GM19372 (cell line): ENCODE results near the gene C16orf92.

Experiments used
- ATAC-seq: cut with Tn5 transposase; IDR thresholded peaks from one replicate; pipeline ENCODE4 v1.9.1; 2021; ENCODE audit warnings: mild to moderate bottlenecking, low read depth, moderate library complexity; ENCODE audit not compliant: unreplicated experiment

C16orf92 gene

DNA sequence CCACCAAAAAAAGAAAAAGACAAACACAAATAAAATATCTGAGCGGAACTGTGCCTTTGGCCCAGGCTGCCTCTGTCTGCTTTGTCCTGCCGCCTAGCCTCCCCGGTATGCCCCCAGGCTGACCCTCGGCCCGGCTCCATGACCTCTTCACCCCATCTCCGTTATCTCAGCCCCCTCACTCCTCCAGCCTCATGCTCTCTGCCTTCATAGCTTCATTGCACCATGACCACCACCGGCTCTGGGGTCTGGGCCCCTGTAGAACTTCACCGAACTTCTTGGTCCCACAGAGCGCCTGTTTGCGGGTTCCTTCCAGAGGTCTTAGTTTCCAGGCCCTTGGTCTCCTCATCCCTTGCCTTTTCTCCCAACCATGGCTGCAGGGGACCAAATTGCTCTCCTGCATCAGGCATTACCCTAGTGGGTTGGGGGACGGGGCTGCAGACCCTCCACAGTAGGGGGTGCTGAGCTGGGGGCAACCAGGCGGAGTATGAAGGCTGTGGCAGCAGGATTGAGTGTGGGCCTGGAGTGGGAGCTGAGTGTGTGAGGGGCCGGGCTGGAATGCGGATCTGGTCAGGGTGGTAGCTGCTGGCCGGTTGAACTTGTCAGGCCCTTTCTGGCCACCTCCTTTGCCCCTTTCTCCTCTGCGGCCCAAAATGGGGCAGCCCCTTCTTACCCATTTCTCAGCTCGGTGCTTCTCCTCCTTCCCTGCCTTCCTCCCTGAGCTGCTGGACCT is 34.5 kb upstream of the C16orf92 start:
- no peak for ATAC-seq

DNA sequence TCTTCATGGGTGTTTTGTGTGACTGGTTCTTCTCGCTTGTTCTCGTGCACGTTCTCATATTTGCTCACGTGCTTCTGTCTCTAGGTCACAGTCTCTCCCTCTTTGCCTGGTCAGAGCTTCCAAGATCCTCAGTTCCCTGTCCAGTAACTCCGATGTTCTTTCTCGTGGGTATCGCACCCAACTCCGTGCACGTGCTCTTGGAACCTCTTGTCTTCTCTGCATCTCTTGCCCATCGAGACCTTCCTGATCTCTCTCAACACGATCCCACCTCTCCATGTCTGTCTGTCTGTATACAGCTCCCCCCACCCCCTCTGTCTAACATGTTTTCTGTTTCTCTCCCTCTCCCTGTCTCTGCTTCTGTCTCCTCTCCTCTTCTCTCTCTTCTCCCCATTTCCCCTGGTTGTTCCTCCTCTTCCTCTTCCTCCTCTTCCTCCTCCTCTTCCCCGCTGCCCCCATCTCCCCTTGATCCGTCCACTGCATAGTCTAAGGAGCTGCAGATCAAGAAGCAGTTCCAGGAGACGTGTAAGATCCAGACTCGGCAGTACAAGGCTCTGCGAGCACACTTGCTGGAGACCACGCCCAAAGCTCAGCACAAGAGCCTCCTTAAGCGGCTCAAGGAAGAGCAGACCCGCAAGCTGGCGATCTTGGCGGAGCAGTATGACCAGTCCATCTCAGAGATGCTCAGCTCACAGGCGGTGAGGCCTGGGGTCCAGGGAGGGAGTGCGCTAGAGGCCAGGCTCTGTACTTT is 33.7 kb upstream of the C16orf92 start:
- ATAC-seq, result no peak

DNA sequence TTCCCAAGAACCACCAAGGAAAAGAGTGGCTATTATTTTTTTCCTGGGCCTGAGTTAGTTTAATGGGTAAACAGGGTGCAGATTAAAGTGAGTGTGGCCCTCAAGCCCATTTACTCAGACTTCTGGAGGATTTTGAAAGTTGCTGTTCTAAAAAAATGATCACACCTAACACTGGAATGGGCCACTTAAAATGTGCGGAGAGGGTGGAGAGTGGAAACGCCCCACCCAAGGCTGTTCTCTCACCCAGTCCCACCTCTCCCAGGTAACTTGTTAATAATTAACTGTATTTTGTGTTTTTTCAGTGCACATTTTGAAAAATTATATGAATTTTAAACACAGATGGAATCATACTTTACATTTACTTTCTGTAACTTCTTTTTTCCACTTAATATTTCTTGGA is 33.0 kb upstream of the C16orf92 start:
- ATAC-seq, result no peak

DNA sequence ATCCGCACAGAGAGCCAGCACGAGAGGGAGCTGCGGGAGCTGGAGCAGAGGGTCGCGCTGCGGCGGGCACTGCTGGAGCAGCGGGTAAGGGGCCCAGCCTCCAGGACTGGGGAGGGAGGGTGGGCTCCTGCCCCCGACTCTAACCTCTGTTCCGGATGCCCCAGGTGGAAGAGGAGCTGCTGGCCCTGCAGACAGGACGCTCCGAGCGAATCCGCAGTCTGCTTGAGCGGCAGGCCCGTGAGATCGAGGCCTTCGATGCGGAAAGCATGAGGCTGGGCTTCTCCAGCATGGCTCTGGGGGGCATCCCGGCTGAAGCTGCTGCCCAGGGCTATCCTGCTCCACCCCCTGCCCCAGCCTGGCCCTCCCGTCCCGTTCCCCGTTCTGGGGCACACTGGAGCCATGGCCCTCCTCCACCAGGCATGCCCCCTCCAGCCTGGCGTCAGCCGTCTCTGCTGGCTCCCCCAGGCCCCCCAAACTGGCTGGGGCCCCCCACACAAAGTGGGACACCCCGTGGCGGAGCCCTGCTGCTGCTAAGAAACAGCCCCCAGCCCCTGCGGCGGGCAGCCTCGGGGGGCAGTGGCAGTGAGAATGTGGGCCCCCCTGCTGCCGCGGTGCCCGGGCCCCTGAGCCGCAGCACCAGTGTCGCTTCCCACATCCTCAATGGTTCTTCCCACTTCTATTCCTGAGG is 32.0 kb upstream of the C16orf92 start:
- ATAC-seq, result no peak

DNA sequence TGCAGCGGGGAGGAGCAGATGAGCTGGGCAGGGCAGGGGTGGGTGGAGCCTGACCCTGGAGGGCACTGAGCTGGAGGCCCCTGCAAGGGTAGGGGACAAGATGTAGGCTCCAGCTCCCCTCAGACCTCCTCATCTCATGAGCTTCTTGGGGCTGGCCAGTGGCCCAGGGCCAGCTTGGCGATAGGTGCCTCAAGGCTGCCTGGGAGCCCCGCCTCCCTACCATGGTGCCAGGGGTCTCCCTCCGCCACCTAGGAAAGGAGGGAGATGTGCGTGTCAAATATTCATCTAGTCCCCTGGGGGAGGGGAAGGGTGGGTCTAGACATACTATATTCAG is 31.5 kb upstream of the C16orf92 start:
- ATAC-seq, result no peak

DNA sequence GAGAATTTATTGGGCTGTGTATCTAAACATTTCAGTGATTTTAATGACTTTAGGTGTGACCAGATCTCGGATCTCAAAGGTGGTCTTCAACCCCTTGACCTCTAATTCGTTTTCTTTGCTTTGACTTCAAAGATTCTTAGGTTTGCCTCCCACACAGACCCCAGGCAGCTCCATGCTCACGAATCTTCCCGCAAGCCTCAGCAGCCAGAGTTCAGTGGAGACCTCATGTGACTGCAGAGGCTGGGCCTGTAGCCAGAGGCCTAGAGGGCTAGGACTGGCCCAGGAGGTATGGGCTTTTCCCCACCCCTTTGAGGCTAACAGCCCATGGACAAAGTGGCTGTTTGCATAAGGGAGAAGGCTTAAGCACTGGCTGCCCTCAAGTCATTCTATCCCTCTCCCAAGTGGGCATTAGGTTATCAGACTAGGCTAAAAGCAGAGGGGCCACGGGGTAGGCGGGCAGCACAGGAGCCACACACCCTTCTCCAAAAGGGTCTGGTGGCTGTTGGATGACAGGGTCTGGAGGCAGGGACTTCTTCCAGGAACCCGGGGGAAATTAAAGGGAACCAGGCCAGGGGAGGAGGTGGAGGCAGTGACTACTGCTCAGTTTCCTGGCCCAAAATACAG is 30.5 kb upstream of the C16orf92 start:
- ATAC-seq, result no peak

DNA sequence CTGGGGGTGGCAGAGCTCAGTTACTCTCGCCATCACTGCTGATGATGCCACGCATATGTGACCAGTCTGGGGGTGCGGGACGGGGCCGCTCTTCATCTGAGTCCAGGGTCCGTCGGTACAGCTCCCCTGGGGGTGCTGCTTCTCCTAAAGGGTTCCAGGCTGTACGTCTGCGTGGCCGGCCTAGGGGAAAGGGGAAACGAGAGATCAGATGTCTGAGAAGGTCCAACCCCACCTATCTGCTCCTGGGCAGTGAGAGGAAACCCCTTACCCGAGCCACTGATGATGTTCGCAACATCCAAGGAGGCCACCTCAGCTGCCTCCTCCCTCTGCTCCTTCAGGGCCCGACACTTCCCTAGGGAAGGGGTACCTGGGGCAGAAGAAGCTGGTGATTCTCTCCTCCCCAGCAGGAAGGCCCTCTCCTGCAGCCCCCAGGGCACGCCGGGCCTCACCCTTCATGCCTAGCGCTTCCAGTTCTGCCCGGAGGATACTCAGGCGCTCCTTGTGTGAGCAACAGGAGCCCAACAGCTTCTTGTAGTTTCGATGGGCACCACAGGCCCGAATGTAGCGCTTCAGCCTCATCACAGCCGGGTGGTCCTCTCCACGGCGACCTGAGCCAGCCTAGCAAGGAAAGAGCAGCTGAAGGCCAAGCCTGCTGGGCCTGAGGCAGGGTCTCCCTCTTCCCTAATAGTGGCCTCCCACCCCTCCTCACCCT is 29.7 kb upstream of the C16orf92 start:
- no peak for ATAC-seq

DNA sequence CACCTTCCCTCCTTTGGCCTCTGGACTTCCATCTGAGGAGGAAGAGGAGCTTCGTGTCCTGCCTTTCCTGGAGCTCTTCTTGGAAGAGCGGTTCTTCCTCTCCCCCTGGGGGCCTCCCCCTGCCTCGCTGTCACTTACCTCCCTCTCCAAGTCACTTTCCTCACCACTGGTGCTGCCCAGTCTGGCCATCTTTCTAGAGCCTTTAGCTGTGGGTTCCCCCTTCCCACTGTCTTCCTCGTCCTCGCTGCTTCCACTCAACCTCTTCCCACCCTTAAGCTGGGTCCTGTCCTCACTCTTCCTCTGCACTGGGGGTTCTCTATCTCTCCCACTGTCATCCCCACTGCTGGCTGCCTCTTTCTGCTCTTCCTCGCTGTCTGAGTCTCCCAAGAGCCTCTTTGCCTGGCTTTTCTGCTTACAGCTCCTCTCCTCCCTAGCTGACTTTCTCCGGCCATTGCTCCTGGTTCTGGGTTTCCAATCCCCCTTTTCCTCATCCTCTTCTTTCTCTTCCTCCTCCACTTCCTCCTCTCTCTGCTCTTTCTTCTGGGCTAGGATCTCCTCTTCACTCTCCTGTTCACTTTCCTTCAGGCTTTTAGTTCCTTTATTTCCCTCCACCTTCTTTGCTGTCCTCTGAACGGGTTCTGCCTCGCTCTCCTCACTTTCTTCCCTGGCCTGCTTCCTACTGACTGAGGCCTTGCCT is 28.9 kb upstream of the C16orf92 start:
- no peak for ATAC-seq

DNA sequence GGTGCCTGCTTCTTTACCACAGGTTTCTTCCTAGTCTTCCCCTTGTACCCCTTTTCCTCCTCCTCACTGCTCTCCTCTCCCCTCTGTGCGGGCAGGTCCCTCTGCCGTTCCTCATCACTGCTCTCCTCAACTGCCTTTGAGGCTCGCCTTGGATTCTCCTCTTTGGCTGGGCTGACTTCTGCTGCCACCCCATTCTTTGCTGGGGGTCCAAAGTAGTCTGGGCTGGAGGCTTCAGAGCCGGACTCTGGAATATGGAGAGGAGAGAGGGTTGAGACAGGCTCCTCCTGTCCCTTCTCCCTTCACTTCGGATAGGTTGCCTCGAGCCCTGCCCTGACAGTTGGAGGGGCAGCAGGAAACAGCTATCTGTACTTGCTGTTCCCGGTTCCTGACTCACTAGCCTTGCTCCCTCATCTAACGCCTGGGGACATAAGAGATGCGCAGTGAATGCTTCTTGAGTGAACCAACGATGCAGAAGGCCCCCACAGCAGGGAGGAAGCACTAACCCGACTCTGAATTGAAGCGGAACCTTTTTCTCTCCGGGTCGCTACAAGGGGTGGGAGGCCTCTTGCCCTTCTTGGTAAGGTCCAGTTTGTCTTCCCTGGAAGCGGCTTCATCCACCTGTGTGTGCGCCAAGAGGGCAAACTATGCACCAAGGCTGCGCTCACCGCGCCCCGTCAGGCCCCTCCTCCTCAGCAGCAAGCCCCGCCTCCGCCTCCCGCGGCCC is 28.2 kb upstream of the C16orf92 start:
- ATAC-seq, result no peak

DNA sequence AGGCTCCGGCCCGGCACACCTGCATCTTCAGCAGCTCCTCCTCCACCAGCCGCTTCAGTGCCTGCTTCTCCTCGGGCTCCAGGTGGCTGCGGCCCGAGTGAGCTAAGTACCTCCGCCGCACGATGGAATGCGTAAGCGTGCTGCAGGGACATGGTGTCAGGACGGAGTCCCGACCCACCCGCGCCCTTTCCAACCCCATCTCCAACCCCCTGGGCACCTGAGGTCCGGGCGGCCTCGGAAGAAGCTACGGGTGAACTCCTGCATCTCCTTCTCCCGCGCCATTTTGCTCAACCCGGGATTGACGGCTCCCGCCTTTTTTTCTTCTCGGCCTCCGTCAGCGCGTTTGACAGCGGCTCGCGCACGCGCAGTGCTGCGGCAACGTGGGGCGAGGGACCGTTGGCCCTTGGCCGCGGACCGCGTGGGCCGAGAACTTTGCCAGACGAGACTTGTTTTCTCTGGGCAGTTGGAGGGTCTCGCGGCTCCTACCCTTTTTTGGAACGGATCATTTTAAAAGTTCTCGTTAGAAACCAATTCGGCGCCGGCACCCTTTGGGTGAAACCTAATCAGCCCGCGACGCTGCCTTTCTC is 27.6 kb upstream of the C16orf92 start, which contains the start of gene HIRIP3:
Gene HIRIP3, minus strand, starts transcription at position 294 of the 587 bp plus-strand sequence. Its CDS starts 12 bp downstream, at position 282.
- peak; percentile 52 for ATAC-seq

DNA sequence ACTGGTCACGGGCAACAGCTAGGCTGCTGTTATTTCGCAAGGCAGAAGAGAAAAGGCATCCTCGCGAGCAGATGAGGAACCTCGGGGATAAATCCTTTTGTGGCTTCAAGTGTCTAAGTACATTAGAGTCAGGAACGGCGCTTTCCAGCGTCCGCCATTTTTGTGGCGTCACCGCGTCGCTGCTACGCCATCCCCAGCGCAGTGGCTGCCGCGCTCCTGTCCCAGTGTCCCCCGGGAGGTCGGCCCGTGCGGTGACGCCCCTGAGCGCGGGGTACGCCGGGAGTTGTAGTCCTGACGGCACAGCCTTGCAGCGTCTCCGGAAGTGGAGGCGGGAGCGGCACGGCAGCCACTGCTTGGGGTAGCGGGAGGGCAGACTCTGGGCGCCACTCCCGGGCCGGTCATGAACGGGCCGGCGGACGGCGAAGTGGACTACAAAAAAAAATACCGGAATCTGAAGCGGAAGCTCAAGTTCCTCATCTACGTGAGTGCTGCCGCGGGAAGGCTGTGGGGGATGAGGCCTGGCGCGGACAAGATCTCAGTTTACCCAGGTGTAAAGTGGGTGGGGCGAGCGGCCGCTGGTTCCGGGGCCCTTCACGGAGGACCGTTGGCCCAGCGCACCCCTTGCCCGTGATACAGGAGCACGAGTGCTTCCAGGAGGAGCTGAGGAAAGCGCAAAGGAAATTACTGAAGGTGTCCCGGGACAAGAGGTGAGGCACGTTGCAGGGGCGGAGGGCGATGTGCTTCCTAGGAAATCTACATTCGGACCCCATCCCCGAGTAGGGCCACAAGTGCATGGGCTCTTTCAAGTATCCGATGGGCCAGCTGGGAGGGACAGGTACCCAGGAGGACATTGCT is 26.9 kb upstream of the C16orf92 start, which contains the start of gene INO80E:
Gene INO80E, plus strand, starts transcription at position 331 of the 855 bp plus-strand sequence. Its CDS starts 70 bp downstream, at position 401.
- peak; percentile 88 for ATAC-seq

DNA sequence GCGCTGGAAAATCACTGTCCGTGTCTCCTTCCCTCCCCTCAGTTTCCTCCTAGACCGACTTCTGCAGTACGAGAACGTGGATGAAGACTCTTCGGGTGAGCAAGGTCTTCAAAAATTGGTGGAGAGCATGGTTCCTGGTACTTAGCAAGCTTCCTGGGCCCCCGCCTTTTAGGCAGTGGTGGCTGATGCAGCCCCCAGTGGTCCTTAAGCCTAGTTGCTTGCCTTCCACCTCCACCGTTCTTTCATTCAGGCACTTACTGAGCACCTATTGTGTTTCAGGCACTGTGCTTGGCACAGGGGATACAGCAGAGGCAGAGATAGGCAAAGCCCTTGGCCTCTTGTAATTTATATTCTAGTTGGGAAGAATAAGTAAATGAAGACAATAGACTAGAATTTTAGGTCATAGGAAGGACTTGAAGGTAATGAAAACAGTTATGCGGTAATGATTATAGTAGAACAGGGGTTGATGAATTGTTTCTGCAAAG is 26.2 kb upstream of the C16orf92 start:
- ATAC-seq, result no peak

DNA sequence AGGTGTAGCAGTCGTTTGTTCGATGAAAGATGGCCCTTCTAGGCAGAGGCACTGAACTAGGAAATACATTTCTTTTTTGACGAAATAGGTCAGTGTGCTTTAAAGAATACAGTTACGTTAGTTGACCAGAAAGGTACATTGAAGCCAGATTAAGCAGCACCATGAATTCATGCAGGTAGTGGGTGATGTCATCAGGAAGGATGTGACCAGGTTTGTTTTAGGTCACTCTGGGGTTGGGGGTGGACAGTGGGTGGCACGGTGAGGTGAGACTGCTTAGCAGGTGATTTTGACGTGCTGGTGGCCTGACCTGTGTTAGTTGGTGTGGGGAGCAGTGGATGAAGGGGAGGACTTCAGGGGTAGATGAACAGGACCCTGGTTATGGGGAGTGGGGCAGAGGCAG is 23.4 kb upstream of the C16orf92 start:
- ATAC-seq, result no peak

DNA sequence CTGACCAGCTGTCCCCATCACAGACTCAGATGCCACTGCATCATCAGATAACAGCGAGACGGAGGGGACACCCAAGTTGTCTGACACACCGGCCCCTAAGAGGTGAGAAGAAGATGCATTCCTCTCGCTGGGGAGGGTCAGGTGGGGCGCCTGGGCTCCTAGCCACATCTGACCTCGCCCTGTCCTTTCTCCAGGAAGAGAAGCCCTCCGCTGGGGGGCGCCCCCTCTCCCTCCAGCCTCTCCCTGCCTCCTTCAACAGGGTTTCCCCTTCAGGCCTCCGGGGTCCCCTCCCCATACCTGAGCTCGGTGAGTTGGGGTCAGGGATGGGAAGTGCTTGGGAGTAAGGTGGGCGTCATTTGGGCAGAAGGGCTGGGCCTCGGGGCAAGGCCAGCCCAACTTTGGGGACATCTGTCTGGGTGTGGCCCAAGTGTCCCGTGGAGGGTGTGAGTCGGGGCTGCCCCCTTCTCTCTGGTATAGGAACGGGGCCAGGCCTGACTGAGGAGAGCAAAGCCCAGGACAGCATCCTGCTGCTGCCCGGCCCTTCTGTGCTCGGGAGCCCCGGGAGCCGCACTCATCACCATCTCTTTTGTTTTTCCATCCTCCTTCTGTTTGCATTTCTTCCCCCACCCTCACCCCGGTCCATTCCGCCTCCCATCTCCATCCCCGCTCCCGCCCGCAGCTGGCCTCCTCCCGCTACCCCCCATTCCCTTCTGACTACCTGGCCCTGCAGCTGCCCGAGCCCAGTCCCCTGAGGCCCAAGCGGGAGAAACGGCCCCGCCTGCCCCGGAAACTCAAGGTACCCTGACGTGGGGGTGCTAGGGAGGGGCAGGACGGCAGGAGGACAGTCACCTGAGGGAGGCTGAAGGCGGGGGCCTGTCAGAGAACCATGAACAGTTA is 22.0 kb upstream of the C16orf92 start:
- ATAC-seq, result no peak

DNA sequence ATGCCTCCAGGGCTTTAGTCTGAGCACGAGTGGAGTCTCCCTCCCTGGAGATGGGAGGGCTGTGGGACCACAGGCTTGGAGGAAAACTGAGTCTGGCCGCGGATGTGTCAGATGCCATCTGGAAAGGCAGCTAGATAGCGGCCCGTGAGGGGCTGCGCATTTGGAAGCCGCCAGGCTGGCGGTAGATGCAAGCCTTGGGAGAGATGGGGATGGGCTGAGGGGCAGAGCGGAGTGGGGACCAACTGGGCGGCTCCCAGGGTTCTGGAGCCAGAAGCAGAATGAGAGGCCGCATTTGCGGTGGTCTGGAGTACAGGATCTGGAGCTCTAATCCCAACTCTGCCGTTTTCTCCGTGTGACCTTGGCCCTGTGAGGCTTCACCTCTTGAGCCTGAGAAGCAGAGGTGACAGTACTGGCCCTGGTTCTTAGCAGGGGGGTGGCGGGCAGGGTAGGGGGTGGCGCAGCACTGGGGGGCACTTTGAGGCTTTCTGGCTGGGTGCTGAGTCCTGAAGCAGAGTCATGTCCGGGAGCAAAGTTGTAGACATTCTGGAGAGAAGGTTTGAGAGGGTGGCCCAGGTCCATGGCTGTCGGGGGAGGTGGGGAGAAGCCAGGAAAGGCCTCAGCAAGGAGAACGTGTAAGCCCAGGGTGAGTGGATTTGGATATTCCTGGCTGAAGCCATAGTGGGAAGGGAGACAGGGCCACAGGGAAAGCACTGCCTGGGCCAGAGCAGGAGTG is 20.2 kb upstream of the C16orf92 start:
- no peak for ATAC-seq
